ENCODE data around the gene FN1. TPM values are rescaled to one million over a fixed set of nuclear protein-coding genes. Genes with fewer than 3 reads are reported as not detected.

Gene FN1
- total RNA-seq, 1 experiment from 2014 or later: 39.4 TPM

DNA sequence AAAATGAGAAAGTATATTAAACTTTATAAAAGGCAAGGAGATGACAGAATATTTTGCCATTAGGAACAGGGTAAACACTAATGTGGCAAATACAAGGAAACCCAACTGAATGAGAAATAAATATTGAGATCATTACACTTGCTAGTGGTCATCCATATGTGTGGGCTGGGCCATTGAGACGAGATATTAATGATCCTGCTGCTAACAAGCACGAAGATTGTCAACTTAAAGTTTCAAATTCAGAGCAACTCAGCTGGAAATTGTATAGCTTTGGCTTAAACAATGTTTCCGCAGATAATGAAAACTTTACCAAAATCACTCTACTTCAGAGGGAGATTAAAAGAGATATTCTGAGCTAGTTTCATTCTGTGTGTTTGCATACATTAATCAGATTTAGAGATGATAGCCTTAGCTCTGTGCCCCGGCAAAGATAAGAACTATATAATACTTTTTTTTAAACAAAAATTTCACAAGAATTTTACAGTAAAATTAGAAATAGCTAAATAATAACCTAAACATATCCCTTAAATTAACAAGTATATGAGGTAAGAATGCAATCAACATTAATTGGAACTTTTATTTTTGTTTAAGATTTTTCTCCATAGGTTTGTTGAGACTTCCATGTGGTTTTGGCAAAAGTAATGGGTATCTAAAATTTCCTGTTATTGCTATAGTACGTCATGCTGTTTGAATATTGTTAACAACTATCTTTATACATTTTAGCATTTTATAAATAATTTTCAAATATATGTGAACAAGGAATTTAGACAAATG, 40.0 kb downstream of the FN1 start:
- POLR2A ChIA-PET (ENCODE audit: unreplicated experiment): no interaction called here
- no peaks in the 10 kb centered on the region for H4K20me1 ChIP-seq (ENCODE audit: insufficient read depth)
- intact Hi-C loops (cut with micrococcal nuclease; ENCODE audit: unreplicated experiment): no loop called here

DNA sequence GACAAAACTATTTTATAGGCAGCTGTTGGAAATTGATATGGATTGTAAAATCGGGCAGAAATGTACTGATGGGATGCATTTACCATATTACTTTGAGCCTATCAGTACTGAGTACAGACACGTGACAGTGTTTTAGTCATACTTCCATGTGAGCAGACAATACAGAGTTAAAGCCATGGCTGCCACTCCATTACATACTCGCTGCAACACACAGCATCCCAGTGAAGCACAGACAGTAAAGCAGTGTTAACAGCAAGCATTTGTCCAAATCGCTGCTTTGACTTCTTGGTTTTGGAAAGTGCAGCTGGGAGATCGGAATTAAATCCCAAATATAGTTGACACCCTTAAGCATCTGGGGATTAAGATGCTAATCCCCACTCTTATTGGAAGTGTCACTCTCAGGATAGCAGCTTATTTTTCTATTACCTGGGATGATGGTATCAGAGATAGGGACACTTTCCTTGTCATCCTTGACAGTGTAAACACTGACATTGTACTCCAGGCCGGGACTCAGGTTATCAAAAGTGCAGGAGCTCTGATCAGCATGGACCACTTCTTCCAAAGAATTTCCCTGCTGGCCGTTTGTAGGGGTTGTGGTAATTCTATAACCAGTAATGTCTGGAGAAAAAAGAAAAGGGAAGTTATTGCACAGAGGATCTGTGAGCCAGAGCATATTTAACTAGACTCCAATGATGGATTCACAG, 41.6 kb downstream of the FN1 start:
- no peak overlapping the region for H2AFZ ChIP-seq
- no peak overlapping the region for H3K4me2 ChIP-seq
- H3K27me3 ChIP-seq (ENCODE audit: insufficient read depth, low read depth): no peaks in the 10 kb centered on the region
- no peaks in the 10 kb centered on the region for H3F3A ChIP-seq (ENCODE audit: insufficient read depth, low read depth)
- intact Hi-C loops (cut with micrococcal nuclease; ENCODE audit: unreplicated experiment): no loop called here
- TF ChIP-seq, protein P1, sequence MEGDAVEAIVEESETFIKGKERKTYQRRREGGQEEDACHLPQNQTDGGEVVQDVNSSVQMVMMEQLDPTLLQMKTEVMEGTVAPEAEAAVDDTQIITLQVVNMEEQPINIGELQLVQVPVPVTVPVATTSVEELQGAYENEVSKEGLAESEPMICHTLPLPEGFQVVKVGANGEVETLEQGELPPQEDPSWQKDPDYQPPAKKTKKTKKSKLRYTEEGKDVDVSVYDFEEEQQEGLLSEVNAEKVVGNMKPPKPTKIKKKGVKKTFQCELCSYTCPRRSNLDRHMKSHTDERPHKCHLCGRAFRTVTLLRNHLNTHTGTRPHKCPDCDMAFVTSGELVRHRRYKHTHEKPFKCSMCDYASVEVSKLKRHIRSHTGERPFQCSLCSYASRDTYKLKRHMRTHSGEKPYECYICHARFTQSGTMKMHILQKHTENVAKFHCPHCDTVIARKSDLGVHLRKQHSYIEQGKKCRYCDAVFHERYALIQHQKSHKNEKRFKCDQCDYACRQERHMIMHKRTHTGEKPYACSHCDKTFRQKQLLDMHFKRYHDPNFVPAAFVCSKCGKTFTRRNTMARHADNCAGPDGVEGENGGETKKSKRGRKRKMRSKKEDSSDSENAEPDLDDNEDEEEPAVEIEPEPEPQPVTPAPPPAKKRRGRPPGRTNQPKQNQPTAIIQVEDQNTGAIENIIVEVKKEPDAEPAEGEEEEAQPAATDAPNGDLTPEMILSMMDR (conservative IDR thresholded peaks at IDR 0.05): no peak
- no peak for TF ChIP-seq EZH2 (IDR thresholded peaks at IDR 0.05; ENCODE audit: low read depth)
- POLR2A ChIA-PET (ENCODE audit: unreplicated experiment): interaction anchor here (0.5 kb wide), 1 partner anchor 587 kb away, joined by 14 read pairs; no protein-coding TSS in a partner anchor
- no peaks in the 10 kb centered on the region for H3K9me3 ChIP-seq (ENCODE audit: insufficient read depth, low read depth)
- no peaks in the 10 kb centered on the region for H3K79me2 ChIP-seq (ENCODE audit: low read depth)
- DNase-seq: no peak
- H4K20me1 ChIP-seq (ENCODE audit: insufficient read depth): no peaks in the 10 kb centered on the region
- CTCF ChIA-PET: no interaction called here
- H3K36me3 ChIP-seq (ENCODE audit: low read depth): no peaks in the 10 kb centered on the region
- no peaks in the 10 kb centered on the region for H3K9me2 ChIP-seq (ENCODE audit: insufficient read depth)
- peaks cover 17% of the 10 kb centered on the region for H3K4me1 ChIP-seq (replicated peaks; ENCODE audit: insufficient read depth)
- H3K27ac ChIP-seq: no peak overlapping the region
- no TSS peak for BruUV-seq (replicated peaks)
- no peak overlapping the region for H3K4me3 ChIP-seq

More for the DNA sequence above, 40.0 kb downstream of the FN1 start:
- BruUV-seq (replicated peaks): no TSS peak
- TF ChIP-seq, protein P1 (conservative IDR thresholded peaks at IDR 0.05): no peak
- H3K4me2 ChIP-seq: no peak overlapping the region
- H2AFZ ChIP-seq: no peak overlapping the region
- no peaks in the 10 kb centered on the region for H3K36me3 ChIP-seq (ENCODE audit: low read depth)
- peaks cover 17% of the 10 kb centered on the region for H3K4me1 ChIP-seq (replicated peaks; ENCODE audit: insufficient read depth)
- no peak overlapping the region for H3K27ac ChIP-seq
- DNase-seq: no peak
- H3K9me2 ChIP-seq (ENCODE audit: insufficient read depth): no peaks in the 10 kb centered on the region
- no peaks in the 10 kb centered on the region for H3K9me3 ChIP-seq (ENCODE audit: insufficient read depth, low read depth)
- no peaks in the 10 kb centered on the region for H3K27me3 ChIP-seq (ENCODE audit: insufficient read depth, low read depth)
- no peak overlapping the region for H3K4me3 ChIP-seq
- CTCF ChIA-PET: no interaction called here
- no peaks in the 10 kb centered on the region for H3K79me2 ChIP-seq (ENCODE audit: low read depth)
- no peaks in the 10 kb centered on the region for H3F3A ChIP-seq (ENCODE audit: insufficient read depth, low read depth)

DNA sequence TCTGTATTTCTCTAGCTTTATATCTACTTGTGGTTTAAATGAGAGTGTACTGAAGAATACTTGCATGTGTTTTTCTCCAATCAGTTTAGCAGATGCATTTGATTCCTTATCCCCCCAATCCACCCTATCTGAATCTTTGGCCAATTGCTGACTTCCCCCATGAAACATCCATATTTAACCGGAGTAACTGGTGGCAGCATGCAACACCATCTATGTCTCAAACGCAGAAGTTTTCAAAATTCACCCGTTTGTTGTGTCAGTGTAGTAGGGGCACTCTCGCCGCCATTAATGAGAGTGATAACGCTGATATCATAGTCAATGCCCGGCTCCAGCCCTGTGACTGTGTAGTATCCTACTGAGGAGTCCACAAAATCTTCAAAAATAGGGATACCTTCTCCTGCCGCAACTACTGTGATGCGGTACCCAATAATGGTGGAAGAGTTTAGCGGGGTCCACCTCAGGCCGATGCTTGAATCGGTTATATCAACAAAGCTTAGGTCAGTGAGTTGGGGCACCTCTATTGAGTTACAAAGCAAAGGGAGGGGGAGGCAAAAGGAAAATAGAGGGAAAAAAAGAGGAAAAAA, 43.1 kb downstream of the FN1 start:
- Histone ChIP-seq H3F3A (ENCODE audit: insufficient read depth, low read depth) (no peaks in the 10 kb centered on the region), H3K36me3 (ENCODE audit: low read depth) (no peaks in the 10 kb centered on the region), H2AFZ (no peak overlapping the region), H3K79me2 (ENCODE audit: low read depth) (no peaks in the 10 kb centered on the region), H3K4me2 (no peak overlapping the region), H3K9me2 (ENCODE audit: insufficient read depth) (no peaks in the 10 kb centered on the region), H4K20me1 (ENCODE audit: insufficient read depth) (no peaks in the 10 kb centered on the region), H3K4me1 (replicated peaks; ENCODE audit: insufficient read depth) (peaks cover 17% of the 10 kb centered on the region), H3K27ac (no peak overlapping the region), H3K27me3 (ENCODE audit: insufficient read depth, low read depth) (no peaks in the 10 kb centered on the region), H3K9me3 (ENCODE audit: insufficient read depth, low read depth) (no peaks in the 10 kb centered on the region), H3K4me3 (no peak overlapping the region)
- POLR2A ChIA-PET (ENCODE audit: unreplicated experiment): no interaction called here
- DNase-seq: no peak
- no TSS peak for BruUV-seq (replicated peaks)
- CTCF ChIA-PET: no interaction called here
- no peak for TF ChIP-seq EZH2 (IDR thresholded peaks at IDR 0.05; ENCODE audit: low read depth)
- TF ChIP-seq, protein P1 (conservative IDR thresholded peaks at IDR 0.05): no peak
- intact Hi-C loops (cut with micrococcal nuclease; ENCODE audit: unreplicated experiment): no loop called here

Measured in PC-9 (cell line).